Measurements from ENCODE around the gene TTC33. TPM values are rescaled to one million over a fixed set of nuclear protein-coding genes. Genes with fewer than 3 reads are reported as not detected.
A peak's percentile ranks its signal among the peaks of the same experiment; 100 is the strongest.
"Not testable (repeated sequence)": the region's sequence is repeated elsewhere in the genome, so short reads cannot be mapped to it uniquely, and the experiment has no call there.

Gene TTC33
- total RNA-seq, 4 donors from 2014 or later: 11.3 to 19.0 (median 14.9) TPM

- peaks cover 0 to 24% (median 0%) of the 10 kb centered on the region in 3 donors for H3K36me3 ChIP-seq
- H3K27me3 ChIP-seq: no peaks in the 10 kb centered on the region
- H3K4me3 ChIP-seq: no peak overlapping the region
- no peak for DNase-seq
- no peaks in the 10 kb centered on the region for H3K4me1 ChIP-seq
- no peak for TF ChIP-seq CTCF (IDR thresholded peaks at IDR 0.05)
- no peak for TF ChIP-seq POLR2A (IDR thresholded peaks at IDR 0.05)
- no peak overlapping the region for H3K27ac ChIP-seq
- peaks cover 0 to 10% (median 0%) of the 10 kb centered on the region in 4 donors for H3K9me3 ChIP-seq
Observed at GRCh38 chr5:40720069-40720468, 35.7 kb downstream of the TTC33 start.

- Histone ChIP-seq H3K36me3 (peaks cover 0 to 16% (median 0%) of the 10 kb centered on the region in 3 donors), H3K27me3 (no peaks in the 10 kb centered on the region), H3K27ac (no peak overlapping the region), H3K4me1 (no peaks in the 10 kb centered on the region), H3K4me3 (no peak overlapping the region), H3K9me3 (peaks cover 0 to 5% (median 0%) of the 10 kb centered on the region in 4 donors)
- TF ChIP-seq POLR2A (IDR thresholded peaks at IDR 0.05): no peak
- TF ChIP-seq CTCF (IDR thresholded peaks at IDR 0.05): no peak
- DNase-seq: no peak
Observed at GRCh38 chr5:40717281-40717680, 38.5 kb downstream of the TTC33 start.

- no peak for TF ChIP-seq CTCF (IDR thresholded peaks at IDR 0.05)
- TF ChIP-seq POLR2A (IDR thresholded peaks at IDR 0.05): no peak
- peaks cover 0 to 9% (median 0%) of the 10 kb centered on the region in 3 donors for H3K36me3 ChIP-seq
- DNase-seq: no peak
- no peaks in the 10 kb centered on the region for H3K4me1 ChIP-seq
- H3K27me3 ChIP-seq: no peaks in the 10 kb centered on the region
- no peak overlapping the region for H3K4me3 ChIP-seq
- no peaks in the 10 kb centered on the region for H3K9me3 ChIP-seq
- no peak overlapping the region for H3K27ac ChIP-seq
Observed at GRCh38 chr5:40716590-40716989, 39.2 kb downstream of the TTC33 start.

- no peak overlapping the region for H3K4me3 ChIP-seq
- DNase-seq: no peak
- no peak overlapping the region for H3K27ac ChIP-seq
- H3K9me3 ChIP-seq: no peaks in the 10 kb centered on the region
- TF ChIP-seq POLR2A (IDR thresholded peaks at IDR 0.05) (no peak), CTCF (IDR thresholded peaks at IDR 0.05) (peak in 1 of 6 experiments; percentile 27)
- H3K27me3 ChIP-seq: no peaks in the 10 kb centered on the region
- H3K36me3 ChIP-seq: peaks cover 0 to 8% (median 0%) of the 10 kb centered on the region in 3 donors
- no peaks in the 10 kb centered on the region for H3K4me1 ChIP-seq
Observed at GRCh38 chr5:40716000-40716399, 39.8 kb downstream of the TTC33 start.

GRCh38 chr5:40714001-40714400 lies 41.8 kb downstream of the TTC33 start:
- Histone ChIP-seq H3K27ac (no peak overlapping the region), H3K27me3 (no peaks in the 10 kb centered on the region), H3K9me3 (no peaks in the 10 kb centered on the region), H3K4me3 (no peak overlapping the region), H3K36me3 (peaks cover 0 to 6% (median 0%) of the 10 kb centered on the region in 3 donors), H3K4me1 (no peaks in the 10 kb centered on the region)
- no peak for DNase-seq
- no peak for TF ChIP-seq POLR2A (IDR thresholded peaks at IDR 0.05)
- TF ChIP-seq CTCF (IDR thresholded peaks at IDR 0.05): no peak

- not testable (repeated sequence) for H3K4me3 ChIP-seq, DNase-seq, H3K4me1 ChIP-seq
Observed at GRCh38 chr5:40710575-40710974, 45.2 kb downstream of the TTC33 start.

GRCh38 chr5:40705484-40705883 lies 50.3 kb downstream of the TTC33 start:
- not testable (repeated sequence) for H3K4me3 ChIP-seq, H3K9me3 ChIP-seq, H3K4me1 ChIP-seq, H3K36me3 ChIP-seq, DNase-seq, H3K27ac ChIP-seq, H3K27me3 ChIP-seq

More at GRCh38 chr5:40710575-40710974, 45.2 kb downstream of the TTC33 start:
- not testable (repeated sequence) for H3K27ac ChIP-seq, H3K27me3 ChIP-seq, H3K36me3 ChIP-seq, H3K9me3 ChIP-seq

GRCh38 chr5:40702027-40702426 lies 53.7 kb downstream of the TTC33 start:
- H3K9me3 ChIP-seq, H3K36me3 ChIP-seq, H3K4me3 ChIP-seq, H3K27ac ChIP-seq, DNase-seq, H3K4me1 ChIP-seq, H3K27me3 ChIP-seq: not testable (repeated sequence)

Measured in Peyer's patch (tissue), 4 donors.